Mesenchymal stem cell (in vitro differentiated cells and primary cell): Measurements from ENCODE around the gene FXYD6.
A peak's percentile ranks its signal among the peaks of the same experiment; 100 is the strongest.

ENCODE experiments used
- DNase-seq: peaks from one replicate; pipeline ENCODE4 v3.0.0-alpha.2; 2013
- H2AFZ ChIP-seq: one replicate; pipeline ENCODE4 v1.6.1; 2013; ENCODE audit warnings: low read depth, mild to moderate bottlenecking, control low read depth, inconsistent platforms, low read length, moderate library complexity
- H2AK5ac ChIP-seq: 2 replicates; pipeline ENCODE4 v1.6.1; 2013; ENCODE audit warnings: low read length, moderate library complexity, mild to moderate bottlenecking, inconsistent platforms; ENCODE audit not compliant: severe bottlenecking
- H2BK120ac ChIP-seq: one replicate; pipeline ENCODE4 v1.6.1; 2013; ENCODE audit warnings: low read depth, mild to moderate bottlenecking, inconsistent platforms, low read length, moderate library complexity
- H2BK12ac ChIP-seq, 2 experiments: one replicate each; pipeline ENCODE4 v1.6.1; 2013; ENCODE audit warnings: inconsistent platforms in 2 of 2, low read length in 2 of 2, mild to moderate bottlenecking in 2 of 2, moderate library complexity in 2 of 2, control low read depth in 1 of 2
- H2BK15ac ChIP-seq: one replicate; pipeline ENCODE4 v1.6.1; 2013; ENCODE audit warnings: mild to moderate bottlenecking, low read depth, inconsistent platforms; ENCODE audit not compliant: poor library complexity, severe bottlenecking
- H2BK5ac ChIP-seq: 2 replicates; pipeline ENCODE4 v1.6.1; 2013; ENCODE audit warnings: low read depth, mild to moderate bottlenecking, low read length, control low read depth, inconsistent platforms; ENCODE audit not compliant: poor library complexity, severe bottlenecking
- H3K14ac ChIP-seq, 2 experiments: one replicate each; pipeline ENCODE4 v1.6.1; 2013; ENCODE audit warnings: inconsistent platforms in 2 of 2, low read length in 2 of 2, control low read depth in 1 of 2, mild to moderate bottlenecking in 1 of 2, moderate library complexity in 1 of 2
- H3K18ac ChIP-seq, 2 experiments: one replicate each; pipeline ENCODE4 v1.6.1; 2013; ENCODE audit warnings: inconsistent platforms in 2 of 2, low read length in 2 of 2, control low read depth in 1 of 2, low read depth in 1 of 2, mild to moderate bottlenecking in 1 of 2
- H3K23ac ChIP-seq, 2 experiments: one replicate each; pipeline ENCODE4 v1.6.1; 2013; ENCODE audit warnings: inconsistent platforms in 2 of 2, low read length in 2 of 2, mild to moderate bottlenecking in 2 of 2, moderate library complexity in 2 of 2, control low read depth in 1 of 2
- H3K27ac ChIP-seq: 2 replicates; pipeline ENCODE4 v1.5.1; 2013; ENCODE audit warnings: mild to moderate bottlenecking, moderate library complexity, low read length, control low read depth, inconsistent platforms; ENCODE audit not compliant: poor library complexity, severe bottlenecking
- H3K27me3 ChIP-seq, 2 experiments: 2 replicates each; pipeline versions ENCODE4 v1.6.1 to v1.7.0; 2013; ENCODE audit warnings: low read length in 2 of 2, mild to moderate bottlenecking in 2 of 2, moderate library complexity in 2 of 2, control low read depth in 1 of 2, inconsistent platforms in 1 of 2; ENCODE audit not compliant: control insufficient read depth in 1 of 2, insufficient read depth in 1 of 2
- H3K36me3 ChIP-seq, 2 experiments: 2 replicates each; pipeline versions ENCODE4 v1.6.1 to v1.7.0; 2013; ENCODE audit warnings: low read length in 2 of 2, control low read depth in 1 of 2, inconsistent platforms in 1 of 2, low read depth in 1 of 2, mild to moderate bottlenecking in 1 of 2; ENCODE audit not compliant: insufficient read depth in 2 of 2, control insufficient read depth in 1 of 2
- H3K4ac ChIP-seq, 2 experiments: one replicate each; pipeline ENCODE4 v1.6.1; 2013; ENCODE audit warnings: inconsistent platforms in 2 of 2, low read length in 2 of 2, mild to moderate bottlenecking in 2 of 2, moderate library complexity in 2 of 2, control low read depth in 1 of 2, low read depth in 1 of 2
- H3K4me1 ChIP-seq: 2 replicates; pipeline ENCODE4 v1.6.1; 2013; ENCODE audit warnings: low read depth, low read length, control low read depth; ENCODE audit not compliant: control insufficient read depth, insufficient read depth
- H3K4me2 ChIP-seq: 2 replicates; pipeline ENCODE4 v1.6.1; 2013; ENCODE audit warnings: low read length, mild to moderate bottlenecking, inconsistent platforms; ENCODE audit not compliant: poor library complexity, severe bottlenecking
- H3K4me3 ChIP-seq, 2 experiments: 2 replicates each; pipeline versions ENCODE4 v1.5.1 to v1.7.0; 2013; ENCODE audit warnings: low read length in 2 of 2, mild to moderate bottlenecking in 2 of 2, control low read depth in 1 of 2, low read depth in 1 of 2; ENCODE audit not compliant: insufficient read depth in 1 of 2
- H3K79me1 ChIP-seq: replicated peaks from 2 replicates; pipeline ENCODE4 v1.6.1; 2013; ENCODE audit warnings: mild to moderate bottlenecking, control low read depth, low read length, inconsistent platforms; ENCODE audit not compliant: poor library complexity, severe bottlenecking
- H3K9ac ChIP-seq: 2 replicates; pipeline ENCODE4 v1.7.0; 2013; ENCODE audit warnings: mild to moderate bottlenecking, low read length, moderate library complexity
- H3K9me3 ChIP-seq: 2 replicates; pipeline ENCODE4 v1.7.0; 2013; ENCODE audit warnings: mild to moderate bottlenecking, low read length; ENCODE audit not compliant: control insufficient read depth
- H4K8ac ChIP-seq: one replicate; pipeline ENCODE4 v1.6.1; 2013; ENCODE audit warnings: inconsistent platforms, mild to moderate bottlenecking, low read length, moderate library complexity
- H4K91ac ChIP-seq: one replicate; pipeline ENCODE4 v1.6.1; 2013; ENCODE audit warnings: mild to moderate bottlenecking, low read length, inconsistent platforms
- WGBS: methylation state at CpG from one replicate; pipeline ENCODE4 v1.1.7; 2013; ENCODE audit warnings: mixed read lengths; 5-methylcytosine and 5-hydroxymethylcytosine counted together

Gene FXYD6

GRCh38 chr11:117917591-117918151 lies 41.2 kb upstream of the FXYD6 start:
- H2BK15ac ChIP-seq = no peak overlapping the region
- peaks cover 2% of the 10 kb centered on the region for H3K4me1 ChIP-seq
- WGBS = 87% methylated on average over 5 of the region's 5 CpGs

GRCh38 chr11:117916956-117917355 lies 40.5 kb upstream of the FXYD6 start:
- 88% methylated on average over 11 of the region's 11 CpGs for WGBS
- no peaks in the 10 kb centered on the region for H3K9me3 ChIP-seq
- H2BK12ac ChIP-seq = no peak overlapping the region
- peaks cover 2% of the 10 kb centered on the region for H3K4me1 ChIP-seq
- H3K14ac ChIP-seq = no peak overlapping the region
- H3K18ac ChIP-seq = no peak overlapping the region
- H3K23ac ChIP-seq = no peak overlapping the region
- H4K91ac ChIP-seq = no peak overlapping the region
- H2AK5ac ChIP-seq = no peak overlapping the region
- H4K8ac ChIP-seq = no peak overlapping the region
- H2BK15ac ChIP-seq = no peak overlapping the region
- no peak overlapping the region for H2BK5ac ChIP-seq
- no peak overlapping the region for H3K4ac ChIP-seq
- H2AFZ ChIP-seq = no peak overlapping the region
- DNase-seq = no peak
- H3K4me3 ChIP-seq = no peak overlapping the region
- H3K27ac ChIP-seq = no peak overlapping the region
- H3K27me3 ChIP-seq = peaks cover 34 to 92% of the 10 kb centered on the region in 2 experiments
- H2BK120ac ChIP-seq = no peak overlapping the region
- no peaks in the 10 kb centered on the region for H3K36me3 ChIP-seq
- H3K9ac ChIP-seq = no peak overlapping the region
- H3K4me2 ChIP-seq = no peak overlapping the region
- H3K79me1 ChIP-seq = no peaks in the 10 kb centered on the region

More at GRCh38 chr11:117917591-117918151, 41.2 kb upstream of the FXYD6 start:
- Histone ChIP-seq H3K79me1 (no peaks in the 10 kb centered on the region), H4K8ac (no peak overlapping the region), H3K4me3 (no peak overlapping the region), H2BK12ac (no peak overlapping the region), H4K91ac (no peak overlapping the region), H3K18ac (no peak overlapping the region), H3K4me2 (no peak overlapping the region), H3K27me3 (peaks cover 33 to 86% of the 10 kb centered on the region in 2 experiments), H3K4ac (no peak overlapping the region), H3K14ac (no peak overlapping the region), H3K9me3 (no peaks in the 10 kb centered on the region), H3K9ac (no peak overlapping the region), H3K23ac (no peak overlapping the region), H2AFZ (no peak overlapping the region), H2BK120ac (no peak overlapping the region), H3K27ac (no peak overlapping the region), H2AK5ac (no peak overlapping the region), H3K36me3 (no peaks in the 10 kb centered on the region), H2BK5ac (no peak overlapping the region)
- no peak for DNase-seq

DNA sequence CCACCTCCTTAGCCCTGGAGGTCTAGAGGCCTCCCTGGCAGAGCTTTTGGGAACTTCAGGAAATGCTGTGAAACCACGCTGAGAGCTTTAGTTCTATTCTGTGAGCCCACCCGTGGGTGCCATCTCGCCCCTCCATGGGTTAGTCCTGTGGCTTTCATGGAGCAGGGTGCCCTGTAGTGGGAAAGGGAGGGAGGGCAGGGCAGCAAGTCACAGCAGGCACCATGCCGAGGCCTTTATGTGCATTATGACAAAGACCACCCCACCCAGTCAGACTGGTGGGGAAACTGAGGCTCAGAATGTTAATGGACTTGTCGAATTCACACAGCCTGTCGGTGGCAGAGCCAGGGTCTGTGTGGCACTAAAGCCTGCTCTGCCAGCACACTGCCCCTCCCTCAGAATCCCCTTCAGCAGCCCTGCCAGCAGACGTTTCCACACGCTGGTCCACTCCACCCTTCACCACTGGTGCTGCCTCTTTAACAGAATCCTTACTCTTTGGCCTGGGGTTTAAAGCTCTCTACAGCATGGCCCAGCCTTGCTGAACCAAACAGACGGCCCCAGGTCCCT lies 39.3 kb upstream of the FXYD6 start:
- no peak overlapping the region for H2BK15ac ChIP-seq
- H2BK12ac ChIP-seq = no peak overlapping the region
- 85% methylated on average over 8 of the region's 9 CpGs for WGBS
- H2AK5ac ChIP-seq = no peak overlapping the region
- H3K4me3 ChIP-seq = no peak overlapping the region
- no peak overlapping the region for H2BK5ac ChIP-seq
- peak overlapping the region; percentile 8 for H4K91ac ChIP-seq
- H3K79me1 ChIP-seq = no peaks in the 10 kb centered on the region
- no peak overlapping the region for H3K14ac ChIP-seq
- no peak overlapping the region for H2BK120ac ChIP-seq
- H3K4ac ChIP-seq = no peak overlapping the region
- no peak overlapping the region for H3K4me2 ChIP-seq
- no peak overlapping the region for H3K18ac ChIP-seq
- H3K27me3 ChIP-seq = peaks cover 45 to 93% of the 10 kb centered on the region in 2 experiments
- no peak overlapping the region for H3K27ac ChIP-seq
- H3K23ac ChIP-seq = no peak overlapping the region
- H3K9me3 ChIP-seq = no peaks in the 10 kb centered on the region
- H3K4me1 ChIP-seq = peaks cover 2% of the 10 kb centered on the region
- H4K8ac ChIP-seq = no peak overlapping the region
- H3K36me3 ChIP-seq = no peaks in the 10 kb centered on the region
- no peak overlapping the region for H2AFZ ChIP-seq
- no peak for DNase-seq
- no peak overlapping the region for H3K9ac ChIP-seq

GRCh38 chr11:117914991-117915618 lies 38.6 kb upstream of the FXYD6 start:
- Histone ChIP-seq H2AFZ (no peak overlapping the region), H3K14ac (no peak overlapping the region), H3K4me2 (no peak overlapping the region), H3K79me1 (no peaks in the 10 kb centered on the region), H3K4ac (no peak overlapping the region), H4K91ac (no peak overlapping the region), H3K9me3 (no peaks in the 10 kb centered on the region), H3K9ac (no peak overlapping the region), H4K8ac (no peak overlapping the region), H2BK5ac (no peak overlapping the region), H2BK12ac (no peak overlapping the region), H3K36me3 (no peaks in the 10 kb centered on the region), H2BK15ac (no peak overlapping the region), H3K4me1 (peaks cover 2% of the 10 kb centered on the region), H3K27me3 (peaks cover 46 to 95% of the 10 kb centered on the region in 2 experiments), H3K4me3 (no peak overlapping the region), H2BK120ac (peak overlapping the region; percentile 35), H3K18ac (no peak overlapping the region), H2AK5ac (no peak overlapping the region), H3K23ac (no peak overlapping the region), H3K27ac (no peak overlapping the region)
- WGBS = 50% methylated on average over 10 of the region's 10 CpGs
- no peak for DNase-seq
